ENCODE results near the gene PEX5L. TPM values are rescaled to one million over a fixed set of nuclear protein-coding genes. Genes with fewer than 3 reads are reported as not detected.

Gene PEX5L
- 0.01 TPM in 1 of 5 replicates, not detected in the others for total RNA-seq (2022; extraction: Qiagen RNA extraction; ENCODE audit: low read depth)

DNA sequence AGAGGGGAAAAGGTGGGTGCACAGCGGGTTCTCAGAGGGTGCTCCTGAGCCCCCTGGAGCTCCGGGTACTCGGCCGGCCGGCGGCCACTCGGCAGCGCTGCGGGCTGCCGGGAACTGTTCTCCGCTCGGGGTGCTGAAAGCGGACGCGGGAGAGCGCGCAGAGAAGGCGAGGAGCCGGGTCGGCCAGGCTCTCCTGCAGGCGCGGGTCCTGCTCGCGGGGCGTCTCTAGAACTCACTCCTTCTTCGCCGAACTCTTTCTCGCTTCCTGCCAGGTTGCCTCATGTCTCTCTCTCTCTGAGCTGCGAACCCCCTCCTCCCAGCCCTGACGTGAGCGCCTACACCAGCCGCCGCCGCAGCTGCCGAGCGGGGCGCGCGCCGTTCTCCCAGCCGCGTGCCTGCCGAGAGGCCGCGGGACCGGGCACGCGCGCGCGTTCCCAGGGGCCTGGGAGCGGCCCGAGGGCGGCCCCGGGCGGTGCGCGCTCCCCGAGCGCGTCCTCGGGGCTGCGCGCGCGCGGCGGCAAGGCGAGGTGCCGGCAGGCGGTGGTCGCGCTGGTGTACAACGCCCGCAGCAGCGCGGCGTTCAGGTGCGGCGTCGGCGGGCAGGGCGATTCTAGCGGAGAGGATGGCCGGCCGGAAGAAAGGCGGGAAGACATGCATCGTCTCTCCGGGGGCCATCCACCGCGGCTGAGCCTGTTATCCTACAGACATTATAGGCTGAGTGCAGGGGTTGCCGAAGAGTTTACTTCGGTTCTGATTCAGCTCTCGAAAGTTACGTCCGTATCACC lies at the start of gene PEX5L:
Gene PEX5L, minus strand, starts transcription at position 267 of the 785 bp plus-strand sequence. CDS start 338 bp downstream, outside the sequence.

